HUES48 (cell line): ENCODE measurements around the gene WDR18.

Experiments
- H3K27ac ChIP-seq: one replicate; pipeline ENCODE4 v1.7.0; 2013; ENCODE audit warnings: low read depth, low read length, inconsistent platforms
- H3K27me3 ChIP-seq: 2 replicates; pipeline ENCODE4 v1.6.1; 2013; ENCODE audit warnings: mild to moderate bottlenecking, low read length; ENCODE audit not compliant: control insufficient read depth, insufficient read depth
- H3K36me3 ChIP-seq: 2 replicates; pipeline ENCODE4 v1.6.1; 2013; ENCODE audit warnings: low read length; ENCODE audit not compliant: control insufficient read depth, insufficient read depth
- H3K4me1 ChIP-seq: 2 replicates; pipeline ENCODE4 v1.6.1; 2013; ENCODE audit warnings: mild to moderate bottlenecking, low read length; ENCODE audit not compliant: control insufficient read depth, insufficient read depth
- H3K4me3 ChIP-seq: 2 replicates; pipeline ENCODE4 v1.5.1; 2013; ENCODE audit warnings: mild to moderate bottlenecking, low read depth, low read length
- H3K9ac ChIP-seq: 2 replicates; pipeline ENCODE4 v1.6.1; 2013; ENCODE audit warnings: mild to moderate bottlenecking, low read depth, low read length, moderate library complexity
- H3K9me3 ChIP-seq: 2 replicates; pipeline ENCODE4 v1.6.1; 2013; ENCODE audit warnings: low read length; ENCODE audit not compliant: control insufficient read depth, insufficient read depth

Gene WDR18, protein sequence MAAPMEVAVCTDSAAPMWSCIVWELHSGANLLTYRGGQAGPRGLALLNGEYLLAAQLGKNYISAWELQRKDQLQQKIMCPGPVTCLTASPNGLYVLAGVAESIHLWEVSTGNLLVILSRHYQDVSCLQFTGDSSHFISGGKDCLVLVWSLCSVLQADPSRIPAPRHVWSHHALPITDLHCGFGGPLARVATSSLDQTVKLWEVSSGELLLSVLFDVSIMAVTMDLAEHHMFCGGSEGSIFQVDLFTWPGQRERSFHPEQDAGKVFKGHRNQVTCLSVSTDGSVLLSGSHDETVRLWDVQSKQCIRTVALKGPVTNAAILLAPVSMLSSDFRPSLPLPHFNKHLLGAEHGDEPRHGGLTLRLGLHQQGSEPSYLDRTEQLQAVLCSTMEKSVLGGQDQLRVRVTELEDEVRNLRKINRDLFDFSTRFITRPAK

GRCh38 chr19:984165-984967 is at the start of gene WDR18:
WDR18 (plus strand) TSS chr19:984345; CDS start chr19:984354, 9 bp downstream.
- Histone ChIP-seq H3K27ac (peak within 1 kb of the TSS; percentile 97), H3K9ac (peak within 1 kb of the TSS; percentile 98)

GRCh38 chr19:934865-935479 is 49.2 kb upstream of the WDR18 start:
- no peaks in the 10 kb centered on the region for H3K9me3 ChIP-seq
- H3K9ac ChIP-seq, result no peak overlapping the region
- peaks cover 8% of the 10 kb centered on the region; the same call in 1 of the 2 replicates for H3K4me1 ChIP-seq
- no peak overlapping the region for H3K27ac ChIP-seq
- no peak overlapping the region for H3K4me3 ChIP-seq
- no peaks in the 10 kb centered on the region for H3K27me3 ChIP-seq
- H3K36me3 ChIP-seq, result peaks cover 36% of the 10 kb centered on the region

More at GRCh38 chr19:984165-984967, at the start of gene WDR18:
- Histone ChIP-seq H3K4me3 (peak within 1 kb of the TSS; percentile 93), H3K36me3 (peaks cover 25% of the 10 kb centered on the region), H3K4me1 (peaks cover 7% of the 10 kb centered on the region; the same call in 1 of the 2 replicates), H3K9me3 (no peaks in the 10 kb centered on the region), H3K27me3 (no peaks in the 10 kb centered on the region)

DNA sequence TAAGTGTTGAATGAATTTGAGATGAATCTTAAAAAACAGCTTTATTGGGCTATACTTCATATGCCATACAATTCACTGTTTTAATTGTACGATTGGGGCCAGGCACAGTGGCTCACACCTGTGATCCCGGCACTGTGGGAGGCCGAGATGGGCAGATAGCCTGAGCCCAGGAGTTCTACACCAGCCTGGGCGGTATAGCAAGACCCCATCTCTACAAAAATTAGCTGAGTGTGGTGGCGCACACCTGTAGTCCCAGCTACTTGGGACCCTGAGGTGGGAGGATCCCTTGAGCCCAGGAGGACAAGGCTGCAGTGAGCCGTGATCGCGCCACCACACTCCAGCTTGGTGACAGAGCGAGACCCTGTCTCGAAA is 48.0 kb upstream of the WDR18 start:
- H3K36me3 ChIP-seq, result peaks cover 29% of the 10 kb centered on the region
- no peak overlapping the region for H3K4me3 ChIP-seq
- H3K27ac ChIP-seq, result no peak overlapping the region
- H3K4me1 ChIP-seq, result peaks cover 8% of the 10 kb centered on the region; the same call in 1 of the 2 replicates
- no peaks in the 10 kb centered on the region for H3K9me3 ChIP-seq
- H3K9ac ChIP-seq, result no peak overlapping the region
- no peaks in the 10 kb centered on the region for H3K27me3 ChIP-seq

DNA sequence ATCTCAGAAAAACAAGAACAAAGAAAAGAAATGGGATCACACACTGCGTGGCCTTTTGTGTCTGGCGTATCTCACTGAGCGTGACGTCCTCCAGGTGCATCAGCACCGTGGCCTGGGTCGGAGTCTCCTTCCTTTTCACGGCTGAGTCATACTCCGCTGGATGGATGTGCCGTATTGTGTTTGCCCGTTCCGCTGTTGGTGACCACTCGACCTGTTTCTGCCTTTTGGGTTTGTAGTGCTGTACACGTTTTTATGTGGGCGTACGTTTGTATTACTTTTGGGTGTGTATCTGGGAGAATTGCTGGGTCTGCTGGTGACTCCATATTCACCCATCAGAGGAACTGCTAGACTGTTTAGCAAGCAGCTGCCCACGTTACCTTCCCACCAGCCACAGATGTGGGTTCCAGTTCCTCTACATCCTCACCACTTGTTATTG is 46.9 kb upstream of the WDR18 start:
- no peak overlapping the region for H3K4me3 ChIP-seq
- peaks cover 29% of the 10 kb centered on the region for H3K36me3 ChIP-seq
- H3K9me3 ChIP-seq, result no peaks in the 10 kb centered on the region
- H3K9ac ChIP-seq, result no peak overlapping the region
- H3K27ac ChIP-seq, result no peak overlapping the region
- H3K27me3 ChIP-seq, result no peaks in the 10 kb centered on the region
- peaks cover 8% of the 10 kb centered on the region; the same call in 1 of the 2 replicates for H3K4me1 ChIP-seq

- peaks cover 25% of the 10 kb centered on the region for H3K36me3 ChIP-seq
Observed at GRCh38 chr19:938233-938923, 45.8 kb upstream of the WDR18 start.

DNA sequence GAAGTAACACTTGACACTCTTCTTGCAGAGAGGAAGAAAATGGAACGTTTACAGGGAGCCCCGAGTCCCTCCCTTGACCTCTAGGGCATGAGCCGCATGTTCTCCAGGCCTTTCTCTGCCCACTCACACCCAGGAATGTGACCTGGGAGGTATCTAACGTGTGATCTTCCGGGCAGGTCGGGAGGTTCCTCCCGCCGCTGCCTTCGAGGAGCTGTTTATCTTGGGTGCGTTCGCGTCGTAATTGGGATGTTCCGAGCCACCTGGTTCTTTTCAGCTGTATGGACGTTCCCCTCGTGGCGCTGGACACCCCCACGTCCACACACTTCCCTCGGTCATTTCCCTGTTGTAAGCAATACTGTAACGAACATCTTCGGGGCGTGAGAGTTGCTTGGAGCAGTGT is 44.7 kb upstream of the WDR18 start:
- Histone ChIP-seq H3K9me3 (no peaks in the 10 kb centered on the region), H3K27me3 (no peaks in the 10 kb centered on the region), H3K36me3 (peaks cover 25% of the 10 kb centered on the region), H3K4me1 (no peaks in the 10 kb centered on the region), H3K9ac (no peak overlapping the region), H3K27ac (no peak overlapping the region), H3K4me3 (no peak overlapping the region)

More at GRCh38 chr19:938233-938923, 45.8 kb upstream of the WDR18 start:
- Histone ChIP-seq H3K9me3 (no peaks in the 10 kb centered on the region), H3K9ac (no peak overlapping the region), H3K4me3 (no peak overlapping the region), H3K27me3 (no peaks in the 10 kb centered on the region), H3K27ac (no peak overlapping the region), H3K4me1 (no peaks in the 10 kb centered on the region)

GRCh38 chr19:939922-940321 is 44.2 kb upstream of the WDR18 start:
- Histone ChIP-seq H3K36me3 (peaks cover 25% of the 10 kb centered on the region), H3K9ac (no peak overlapping the region), H3K9me3 (no peaks in the 10 kb centered on the region), H3K4me1 (no peaks in the 10 kb centered on the region), H3K4me3 (no peak overlapping the region), H3K27me3 (no peaks in the 10 kb centered on the region), H3K27ac (no peak overlapping the region)

- Histone ChIP-seq H3K27ac (no peak overlapping the region), H3K9ac (no peak overlapping the region), H3K9me3 (no peaks in the 10 kb centered on the region), H3K27me3 (no peaks in the 10 kb centered on the region), H3K4me1 (no peaks in the 10 kb centered on the region), H3K4me3 (no peak overlapping the region), H3K36me3 (peaks cover 25% of the 10 kb centered on the region)
Observed at GRCh38 chr19:940591-941291, 43.4 kb upstream of the WDR18 start.

- H3K4me1 ChIP-seq, result no peaks in the 10 kb centered on the region
- no peak overlapping the region for H3K27ac ChIP-seq
- peaks cover 25% of the 10 kb centered on the region for H3K36me3 ChIP-seq
- no peaks in the 10 kb centered on the region for H3K9me3 ChIP-seq
- H3K9ac ChIP-seq, result no peak overlapping the region
- H3K4me3 ChIP-seq, result no peak overlapping the region
- no peaks in the 10 kb centered on the region for H3K27me3 ChIP-seq
Observed at GRCh38 chr19:941292-942132, 42.6 kb upstream of the WDR18 start.
